ENCODE measurements around the gene TRIM24. TPM values are rescaled to one million over a fixed set of nuclear protein-coding genes. Genes with fewer than 3 reads are reported as not detected.

Gene TRIM24
- total RNA-seq, 1 experiment from 2014 or later = 29.8 TPM

DNA sequence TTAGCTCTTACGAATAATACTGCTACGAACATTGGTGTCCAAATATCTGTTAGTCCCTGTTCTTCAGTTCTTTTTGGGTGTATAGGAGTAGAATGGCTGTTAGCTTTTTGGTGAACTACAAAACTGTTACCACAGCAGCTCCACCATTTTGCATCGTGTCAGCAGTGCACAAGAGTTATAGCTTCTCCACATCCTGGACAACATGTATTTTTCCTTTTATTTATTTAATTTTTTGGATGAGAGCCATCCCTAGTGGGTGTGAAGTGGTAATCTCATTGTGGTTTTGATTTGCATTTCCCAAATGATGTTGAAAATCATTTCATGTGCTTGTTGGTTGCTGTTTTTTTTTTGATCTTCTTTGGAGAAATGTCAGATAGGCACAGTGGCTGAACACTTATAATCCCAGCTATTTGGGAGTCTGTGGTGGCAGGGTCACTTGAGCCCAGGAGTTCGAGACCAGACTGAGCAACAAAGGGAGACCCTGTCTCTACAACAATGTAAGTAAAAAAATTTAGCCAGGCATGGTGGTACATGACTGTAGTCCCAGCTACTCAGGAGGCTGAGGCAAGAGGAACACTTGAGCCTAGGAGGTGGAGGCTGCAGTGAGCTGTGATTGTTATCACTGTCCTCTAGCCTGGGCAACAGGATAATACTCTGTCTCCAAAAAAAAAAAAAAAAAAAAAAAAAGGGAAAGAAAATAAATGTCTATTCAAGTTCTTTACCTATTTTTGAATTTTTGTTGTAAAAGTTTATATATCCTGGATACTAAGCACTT is 31.7 kb downstream of the TRIM24 start:
- peaks cover 7% of the 10 kb centered on the region for H3K36me3 Mint-ChIP-seq (ENCODE audit: insufficient read depth, unreplicated experiment)
- TF ChIP-seq, protein P1, sequence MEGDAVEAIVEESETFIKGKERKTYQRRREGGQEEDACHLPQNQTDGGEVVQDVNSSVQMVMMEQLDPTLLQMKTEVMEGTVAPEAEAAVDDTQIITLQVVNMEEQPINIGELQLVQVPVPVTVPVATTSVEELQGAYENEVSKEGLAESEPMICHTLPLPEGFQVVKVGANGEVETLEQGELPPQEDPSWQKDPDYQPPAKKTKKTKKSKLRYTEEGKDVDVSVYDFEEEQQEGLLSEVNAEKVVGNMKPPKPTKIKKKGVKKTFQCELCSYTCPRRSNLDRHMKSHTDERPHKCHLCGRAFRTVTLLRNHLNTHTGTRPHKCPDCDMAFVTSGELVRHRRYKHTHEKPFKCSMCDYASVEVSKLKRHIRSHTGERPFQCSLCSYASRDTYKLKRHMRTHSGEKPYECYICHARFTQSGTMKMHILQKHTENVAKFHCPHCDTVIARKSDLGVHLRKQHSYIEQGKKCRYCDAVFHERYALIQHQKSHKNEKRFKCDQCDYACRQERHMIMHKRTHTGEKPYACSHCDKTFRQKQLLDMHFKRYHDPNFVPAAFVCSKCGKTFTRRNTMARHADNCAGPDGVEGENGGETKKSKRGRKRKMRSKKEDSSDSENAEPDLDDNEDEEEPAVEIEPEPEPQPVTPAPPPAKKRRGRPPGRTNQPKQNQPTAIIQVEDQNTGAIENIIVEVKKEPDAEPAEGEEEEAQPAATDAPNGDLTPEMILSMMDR (IDR thresholded peaks at IDR 0.05; ENCODE audit: unreplicated experiment) = no peak
- CTCF ChIA-PET = no interaction called here
- DNase-seq = no peak
- H3K27me3 Mint-ChIP-seq (ENCODE audit: unreplicated experiment) = no peaks in the 10 kb centered on the region
- BruUV-seq (replicated peaks) = no TSS peak
- no peak overlapping the region for H3K4me3 Mint-ChIP-seq (ENCODE audit: low read depth, unreplicated experiment)
- H3K27ac Mint-ChIP-seq (ENCODE audit: unreplicated experiment) = no peak overlapping the region
- H3K4me1 Mint-ChIP-seq (ENCODE audit: low read depth, unreplicated experiment) = peaks cover 9% of the 10 kb centered on the region
- intact Hi-C loops (cut with micrococcal nuclease; ENCODE audit: unreplicated experiment) = no loop called here
- peaks cover 5% of the 10 kb centered on the region for H3K9me3 Mint-ChIP-seq (ENCODE audit: low read depth, unreplicated experiment)

DNA sequence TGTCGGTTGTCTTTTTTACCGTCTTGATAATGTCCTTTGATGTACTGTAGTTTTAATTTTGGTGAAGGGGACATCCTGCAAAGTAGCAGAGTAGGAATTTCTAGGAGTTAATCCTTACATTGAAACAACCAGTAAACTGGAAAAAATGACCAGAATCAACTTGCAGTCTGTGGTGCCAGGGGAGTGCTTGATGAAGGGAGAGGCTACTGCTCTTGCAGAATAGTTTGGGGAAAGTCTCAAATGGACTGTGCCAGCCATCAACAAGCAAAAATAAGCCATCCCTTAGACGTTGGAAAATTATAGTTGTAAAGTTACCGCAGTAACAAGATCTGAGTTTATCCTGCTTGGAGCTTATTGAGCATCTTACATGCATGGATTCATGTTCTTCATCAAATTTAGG is 32.4 kb downstream of the TRIM24 start:
- DNase-seq = no peak
- H3K4me3 Mint-ChIP-seq (ENCODE audit: low read depth, unreplicated experiment) = no peak overlapping the region
- CTCF ChIA-PET = no interaction called here
- no TSS peak for BruUV-seq (replicated peaks)
- H3K36me3 Mint-ChIP-seq (ENCODE audit: insufficient read depth, unreplicated experiment) = peaks cover 7% of the 10 kb centered on the region
- H3K4me1 Mint-ChIP-seq (ENCODE audit: low read depth, unreplicated experiment) = peaks cover 9% of the 10 kb centered on the region
- intact Hi-C loops (cut with micrococcal nuclease; ENCODE audit: unreplicated experiment) = no loop called here
- no peaks in the 10 kb centered on the region for H3K27me3 Mint-ChIP-seq (ENCODE audit: unreplicated experiment)
- TF ChIP-seq, protein P1 (IDR thresholded peaks at IDR 0.05; ENCODE audit: unreplicated experiment) = no peak
- peaks cover 5% of the 10 kb centered on the region for H3K9me3 Mint-ChIP-seq (ENCODE audit: low read depth, unreplicated experiment)
- no peak overlapping the region for H3K27ac Mint-ChIP-seq (ENCODE audit: unreplicated experiment)

DNA sequence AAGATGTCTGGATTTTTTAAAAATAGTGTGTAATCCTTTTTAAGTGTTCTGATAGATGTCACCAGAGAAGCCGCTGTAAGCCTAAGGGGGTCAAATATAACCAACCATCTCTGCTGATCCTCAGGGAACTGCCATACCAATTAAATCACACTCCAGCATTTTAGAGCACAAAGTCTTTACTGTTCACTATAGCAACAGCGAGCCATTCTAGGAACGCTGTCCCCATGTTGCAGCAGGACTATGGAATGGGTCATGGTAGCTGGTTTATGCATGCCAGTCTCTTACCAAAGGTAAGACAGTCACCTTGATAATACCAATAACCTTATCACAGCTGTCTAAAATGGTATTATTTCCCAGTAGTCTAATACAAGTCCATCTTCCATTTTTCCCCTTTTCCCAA is 33.5 kb downstream of the TRIM24 start:
- H3K36me3 Mint-ChIP-seq (ENCODE audit: insufficient read depth, unreplicated experiment) = peaks cover 7% of the 10 kb centered on the region
- H3K9me3 Mint-ChIP-seq (ENCODE audit: low read depth, unreplicated experiment) = peaks cover 2% of the 10 kb centered on the region
- H3K27ac Mint-ChIP-seq (ENCODE audit: unreplicated experiment) = no peak overlapping the region
- CTCF ChIA-PET = no interaction called here
- TF ChIP-seq, protein P1 (IDR thresholded peaks at IDR 0.05; ENCODE audit: unreplicated experiment) = no peak
- H3K4me3 Mint-ChIP-seq (ENCODE audit: low read depth, unreplicated experiment) = no peak overlapping the region
- no TSS peak for BruUV-seq (replicated peaks)
- peaks cover 1% of the 10 kb centered on the region for H3K4me1 Mint-ChIP-seq (ENCODE audit: low read depth, unreplicated experiment)
- DNase-seq = no peak
- no peaks in the 10 kb centered on the region for H3K27me3 Mint-ChIP-seq (ENCODE audit: unreplicated experiment)
- intact Hi-C loops (cut with micrococcal nuclease; ENCODE audit: unreplicated experiment) = no loop called here

DNA sequence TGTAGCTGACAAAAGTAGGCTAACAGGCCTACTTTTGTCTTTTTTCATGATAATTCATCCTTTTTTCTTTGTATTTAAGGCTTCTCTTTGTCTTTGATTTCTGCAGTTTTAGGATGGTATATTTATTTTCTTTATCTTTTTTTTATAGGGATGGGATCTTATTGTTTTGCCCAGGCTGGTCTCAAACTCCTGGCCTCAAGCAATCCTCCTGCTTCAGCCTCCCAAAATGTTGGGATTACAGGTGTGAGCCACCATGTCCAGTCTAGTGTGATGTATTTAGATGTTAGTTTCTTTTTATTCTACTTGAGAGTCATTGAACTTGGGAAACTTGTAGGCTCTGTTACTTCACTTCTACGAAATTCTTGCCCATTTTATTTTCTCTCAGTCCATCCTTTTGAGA is 35.4 kb downstream of the TRIM24 start:
- no peaks in the 10 kb centered on the region for H3K27me3 Mint-ChIP-seq (ENCODE audit: unreplicated experiment)
- no peak overlapping the region for H3K27ac Mint-ChIP-seq (ENCODE audit: unreplicated experiment)
- no peaks in the 10 kb centered on the region for H3K9me3 Mint-ChIP-seq (ENCODE audit: low read depth, unreplicated experiment)
- CTCF ChIA-PET = no interaction called here
- intact Hi-C loops (cut with micrococcal nuclease; ENCODE audit: unreplicated experiment) = no loop called here
- H3K4me1 Mint-ChIP-seq (ENCODE audit: low read depth, unreplicated experiment) = no peaks in the 10 kb centered on the region
- H3K4me3 Mint-ChIP-seq (ENCODE audit: low read depth, unreplicated experiment) = no peak overlapping the region
- H3K36me3 Mint-ChIP-seq (ENCODE audit: insufficient read depth, unreplicated experiment) = peaks cover 7% of the 10 kb centered on the region
- TF ChIP-seq, protein P1 (IDR thresholded peaks at IDR 0.05; ENCODE audit: unreplicated experiment) = no peak
- DNase-seq = no peak
- no TSS peak for BruUV-seq (replicated peaks)
